GM19397 (cell line): Measurements from ENCODE around the gene GNPTAB.
"Not testable (repeated sequence)": the region's sequence is repeated elsewhere in the genome, so short reads cannot be mapped to it uniquely, and the experiment has no call there.

Source experiments
- ATAC-seq: cut with Tn5 transposase; IDR thresholded peaks from one replicate; pipeline ENCODE4 v1.9.1; 2021; ENCODE audit warnings: mild to moderate bottlenecking, moderate library complexity; ENCODE audit not compliant: unreplicated experiment

Gene GNPTAB

DNA sequence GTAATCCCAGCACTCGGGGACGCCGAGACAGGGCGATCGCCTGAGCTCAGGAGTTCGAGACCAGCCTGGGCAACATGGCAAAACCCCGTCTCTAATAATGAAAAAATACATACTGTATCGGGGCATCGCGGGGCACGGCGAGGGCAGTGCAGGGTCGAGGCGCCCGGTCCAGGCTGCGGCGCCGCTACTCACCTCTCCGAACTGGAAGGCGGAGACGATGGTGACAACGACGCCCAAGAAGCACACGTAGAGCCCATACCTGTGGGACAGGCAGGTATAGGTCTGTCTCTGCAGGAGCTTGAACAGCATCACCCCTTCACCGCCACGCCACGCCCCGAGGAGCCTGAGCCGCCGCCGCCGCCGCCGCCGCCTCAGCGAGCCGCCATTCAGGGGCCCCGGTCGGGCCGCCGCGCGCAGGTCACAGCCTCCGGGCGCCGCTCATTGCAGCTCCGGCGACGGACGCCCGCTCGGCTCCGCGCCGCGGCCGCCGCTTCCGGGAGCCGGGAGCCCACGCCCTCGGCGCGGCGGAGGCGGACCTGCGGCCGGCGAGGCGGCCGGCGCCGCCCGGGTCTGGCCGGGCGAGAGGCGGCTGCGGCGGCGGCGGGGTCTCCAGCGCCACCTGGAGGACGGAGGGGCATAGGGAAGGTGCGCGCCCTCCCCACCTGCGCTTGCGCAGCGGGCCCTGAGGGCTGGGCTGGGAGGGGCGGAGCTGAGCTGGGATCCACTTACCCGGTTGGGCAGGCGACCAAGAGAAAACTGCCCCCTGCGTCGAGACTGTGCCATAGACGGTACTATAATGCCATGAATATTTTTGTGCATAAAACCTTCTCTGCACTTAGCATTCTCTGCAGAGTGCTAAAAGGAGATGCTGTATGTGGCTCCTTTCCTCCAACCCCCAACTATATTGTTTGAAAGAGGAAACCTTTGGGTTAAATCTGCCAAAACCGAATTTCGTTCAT, at the start of gene GNPTAB:
GNPTAB (minus strand) TSS at position 593 of the 959 bp plus-strand sequence; CDS start at position 309, 284 bp downstream.
- ATAC-seq: peak; percentile 90

DNA sequence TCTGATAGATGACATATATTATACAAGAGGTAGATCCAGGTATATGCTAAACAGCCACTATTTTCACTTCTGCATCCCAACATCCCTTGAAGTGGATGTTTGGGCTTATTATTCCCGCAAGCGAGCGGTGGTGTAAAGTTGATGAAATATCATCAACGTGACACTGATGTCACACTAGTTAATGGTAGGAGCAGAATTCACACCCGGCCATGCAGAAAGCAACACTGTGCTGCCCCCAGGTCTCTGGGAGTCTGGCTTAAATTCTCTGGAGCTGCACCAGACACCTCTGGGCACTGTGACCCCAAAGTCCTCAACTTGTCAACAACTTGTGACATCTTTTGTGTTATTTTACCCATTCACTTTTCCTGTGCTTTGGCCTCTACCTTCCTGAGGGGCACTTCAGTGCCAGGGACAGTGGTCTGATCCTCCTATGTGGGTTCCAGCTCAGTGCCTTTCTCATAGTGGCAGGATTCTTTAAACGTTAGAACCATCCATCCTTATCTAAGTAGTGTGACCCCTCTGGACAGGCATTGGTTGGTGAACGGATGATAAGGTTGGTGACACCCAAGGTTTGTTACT, 47.6 kb upstream of the GNPTAB start:
- no peak for ATAC-seq

DNA sequence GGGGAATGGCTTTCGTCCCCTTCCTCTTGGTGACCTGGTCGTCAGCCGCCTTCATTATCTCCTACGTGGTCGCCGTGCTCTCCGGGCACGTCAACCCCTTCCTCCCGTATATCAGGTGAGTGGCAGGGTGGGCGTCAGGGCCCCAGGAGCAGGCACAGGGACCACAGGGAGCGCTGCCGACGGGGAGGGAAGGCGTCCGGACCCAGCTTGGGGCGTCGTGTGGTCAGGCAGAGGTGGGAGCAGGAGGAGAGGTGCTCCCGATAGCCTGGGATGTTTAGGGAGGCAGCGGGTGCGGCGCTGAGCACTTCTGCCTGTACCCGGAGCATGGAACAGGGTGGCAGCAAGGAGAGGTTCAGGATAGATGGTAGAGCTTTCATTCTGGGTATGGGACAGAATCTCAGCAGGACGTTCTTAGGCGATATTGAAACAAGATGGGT, 47.1 kb upstream of the GNPTAB start:
- peak; percentile 21 for ATAC-seq

DNA sequence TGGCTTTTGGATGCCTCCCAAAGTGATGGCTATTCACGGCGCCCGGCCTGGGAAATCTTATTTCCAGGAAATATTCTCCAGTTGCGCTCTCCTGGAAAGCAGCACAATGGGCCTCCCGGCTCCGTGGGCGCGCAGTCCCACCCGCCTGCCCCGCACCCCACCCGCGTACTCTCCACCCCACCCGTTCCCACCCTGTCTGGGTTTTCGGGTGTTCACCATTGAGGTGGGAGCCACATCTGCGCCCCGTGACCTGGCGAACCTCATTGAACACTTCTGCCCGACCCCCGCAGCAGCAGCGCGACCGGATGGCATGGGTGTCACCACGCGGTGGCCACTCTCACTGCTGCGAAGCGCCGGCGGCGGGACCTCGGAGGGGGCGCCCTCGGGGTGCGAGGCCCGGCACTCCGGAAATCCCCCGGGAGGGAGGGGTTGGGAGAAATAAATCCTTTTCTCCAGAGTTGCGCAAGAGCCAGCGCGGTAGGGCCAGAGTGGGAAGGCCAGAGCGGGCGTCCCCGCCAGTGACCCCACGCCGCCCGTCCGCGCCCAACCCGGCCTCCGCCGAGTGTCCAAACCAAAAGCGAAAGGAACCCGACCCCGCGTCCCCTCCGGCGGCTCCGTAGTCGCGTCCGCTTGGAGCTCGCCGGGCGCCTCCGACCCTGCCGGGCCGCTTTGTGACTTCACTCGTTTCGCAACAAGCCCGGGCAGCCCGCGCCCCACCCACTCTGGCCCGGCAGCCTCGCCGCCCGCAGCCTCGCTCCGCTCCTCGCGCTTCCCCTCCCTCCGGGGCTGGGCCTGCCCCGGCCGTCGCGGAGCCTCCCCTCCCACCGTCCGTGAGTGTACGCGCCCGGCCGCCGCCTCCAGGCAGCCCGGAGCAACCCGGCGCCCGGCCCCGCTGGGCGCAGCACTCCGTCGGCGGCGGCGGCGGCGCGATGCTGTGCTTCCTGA, 46.4 kb upstream of the GNPTAB start, which contains the start of gene DRAM1:
DRAM1 (plus strand) TSS at position 720 of the 945 bp plus-strand sequence; CDS start at position 930, 210 bp downstream.
- peak; percentile 87 for ATAC-seq

DNA sequence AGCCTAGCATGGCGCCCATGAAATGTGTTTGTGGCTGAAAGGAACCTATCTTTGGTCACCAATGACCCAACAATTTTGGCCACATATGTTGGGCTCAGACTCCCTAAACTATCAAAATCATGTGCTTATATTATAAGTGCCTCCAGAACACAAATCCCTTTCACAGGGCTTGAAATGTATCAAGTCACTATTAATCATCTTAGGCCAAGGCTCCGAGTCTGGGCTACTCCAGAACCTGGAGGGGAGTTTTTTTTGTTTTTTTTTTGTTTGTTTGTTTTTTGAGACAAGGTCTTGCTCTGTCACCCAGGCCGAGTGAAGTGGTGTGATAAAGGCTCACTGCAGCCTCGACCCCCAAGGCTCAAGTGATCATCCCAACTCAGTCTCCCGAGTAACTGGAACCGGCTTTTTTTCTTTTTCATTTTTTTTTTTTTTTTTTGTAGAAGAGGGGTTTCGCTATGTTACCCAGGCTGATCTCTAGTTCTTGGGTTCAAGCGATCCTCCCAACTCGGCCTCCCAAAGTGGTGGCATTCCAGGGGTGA, 45.6 kb upstream of the GNPTAB start:
- no peak for ATAC-seq

DNA sequence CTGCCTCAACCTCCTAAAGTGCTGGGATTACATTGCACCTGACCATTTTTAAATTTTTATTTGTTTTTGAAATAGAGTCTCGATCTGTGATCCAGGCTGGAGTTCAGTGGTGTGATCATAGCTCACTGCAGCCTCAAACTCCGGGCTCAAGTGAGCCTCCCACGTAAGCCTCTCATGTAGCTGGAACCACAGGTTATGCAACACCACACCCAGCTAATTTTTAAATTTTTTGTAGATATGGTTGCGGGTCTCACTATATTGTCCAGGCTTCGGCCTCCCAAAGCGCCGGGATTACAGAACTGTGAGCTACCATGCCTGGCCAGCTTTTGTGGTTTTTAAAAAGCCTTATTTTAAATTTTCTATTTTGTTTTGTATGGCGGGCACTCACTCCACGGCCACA, 44.4 kb upstream of the GNPTAB start:
- ATAC-seq: no peak

DNA sequence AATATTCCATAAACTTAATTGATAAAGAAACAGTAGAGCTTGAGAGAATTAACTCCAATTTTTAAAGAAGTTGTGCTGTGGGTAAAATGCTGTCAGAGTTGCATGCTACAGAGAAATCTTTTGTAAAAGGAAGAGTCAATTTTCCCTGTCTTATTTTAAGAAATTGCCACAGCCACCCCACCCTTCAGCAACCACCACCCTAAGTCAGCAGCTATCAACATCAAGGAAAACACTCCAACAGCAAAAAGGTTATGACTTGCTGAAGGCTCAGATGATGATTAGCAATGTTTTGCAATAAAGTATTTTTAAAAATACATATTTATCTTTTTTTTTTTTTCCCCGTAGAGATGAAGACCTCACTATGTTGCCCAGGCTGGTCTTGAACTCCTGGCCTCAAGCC, 40.2 kb upstream of the GNPTAB start:
- no peak for ATAC-seq

DNA sequence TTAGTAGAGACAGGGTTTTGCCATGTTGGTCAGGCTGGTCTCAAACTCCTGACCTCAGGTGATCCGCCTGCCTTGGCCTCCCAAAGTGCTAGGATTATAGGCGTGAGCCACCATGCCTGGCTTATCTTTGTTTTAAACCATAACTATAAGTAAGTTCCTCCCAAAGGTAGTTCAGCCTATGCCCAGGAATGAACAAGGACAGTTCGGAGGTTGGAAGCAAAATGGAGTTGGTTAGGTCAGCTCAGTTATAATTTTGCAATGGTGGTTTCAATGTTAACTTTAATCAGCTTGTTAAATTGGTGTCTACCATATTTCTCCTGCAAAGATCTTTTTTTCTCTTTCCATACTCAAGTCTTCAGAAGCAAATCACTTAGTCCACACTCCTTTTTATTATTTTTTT, 36.9 kb upstream of the GNPTAB start:
- ATAC-seq: not testable (repeated sequence)

DNA sequence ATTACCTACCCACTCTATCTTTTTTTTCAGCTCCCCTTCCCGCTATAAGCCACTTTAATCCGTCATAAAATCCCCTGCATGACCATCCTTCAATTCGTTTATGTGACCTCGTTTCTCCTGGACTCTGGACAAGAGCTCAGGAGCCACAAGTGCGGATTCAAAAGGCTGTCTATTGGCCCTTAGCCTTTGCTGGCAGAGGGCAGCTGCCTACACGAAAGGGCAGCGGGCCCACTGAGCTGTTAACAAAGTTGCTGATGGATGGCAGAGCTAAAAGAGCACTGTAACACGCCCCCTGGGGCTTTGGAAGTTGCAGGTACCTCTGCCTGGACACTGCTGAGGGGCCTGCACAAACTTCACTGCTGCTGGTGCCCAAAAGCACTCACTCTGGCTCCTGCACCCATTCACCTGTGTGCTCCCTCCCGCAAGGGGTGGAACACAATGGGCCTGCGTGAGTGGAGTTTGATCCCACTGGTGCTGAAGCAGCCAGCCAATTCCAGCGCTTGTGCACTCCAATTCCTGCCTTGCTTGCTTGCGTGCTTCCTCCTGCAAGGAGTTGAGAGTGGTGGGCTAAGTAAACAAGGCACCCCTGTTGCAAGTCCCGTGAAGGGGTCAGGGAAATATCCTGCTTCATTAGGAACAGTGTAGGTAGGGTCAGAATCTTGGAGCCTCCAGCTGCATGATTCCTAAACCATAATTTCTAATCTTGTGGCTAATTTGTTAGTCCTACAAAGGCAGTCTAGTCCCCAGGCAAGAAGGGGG, 36.0 kb upstream of the GNPTAB start:
- no peak for ATAC-seq

DNA sequence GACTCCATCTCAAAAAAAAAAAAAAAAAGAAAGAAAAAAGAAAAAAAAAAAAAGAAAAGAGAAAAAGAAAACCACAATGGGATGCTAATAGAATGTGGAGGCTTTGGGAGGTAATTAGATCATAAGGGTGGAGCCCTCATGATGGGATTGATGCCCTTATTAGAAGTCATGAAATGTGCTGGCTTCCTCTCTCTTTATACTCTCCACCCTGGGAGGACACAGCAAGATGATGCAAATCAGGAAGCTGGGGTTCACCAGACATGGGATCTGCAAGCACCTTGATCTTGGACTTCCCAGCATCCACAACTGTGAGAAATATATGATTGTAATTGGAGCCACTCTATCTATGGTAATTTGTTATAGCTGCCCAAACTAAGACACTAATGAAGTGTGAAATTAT, 33.2 kb upstream of the GNPTAB start:
- ATAC-seq: no peak

DNA sequence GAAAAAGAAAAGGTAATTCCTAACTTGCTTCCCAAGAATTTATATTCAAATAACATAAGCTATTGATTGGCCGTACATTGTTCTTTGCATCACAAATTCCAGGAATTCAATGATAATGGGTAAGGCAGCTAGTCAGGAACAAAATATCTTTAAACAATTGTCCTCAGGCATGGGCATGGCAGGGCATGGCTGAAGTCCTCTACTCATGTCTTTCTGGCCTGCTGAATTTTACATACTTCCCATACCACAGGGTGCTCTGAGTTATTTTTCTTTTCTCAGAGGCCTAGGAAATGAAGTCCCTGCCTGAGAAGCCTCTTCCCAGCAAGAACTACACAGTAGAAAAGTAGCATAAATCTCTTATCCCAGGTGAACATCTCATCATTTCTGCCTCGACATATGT, 31.5 kb upstream of the GNPTAB start:
- no peak for ATAC-seq

DNA sequence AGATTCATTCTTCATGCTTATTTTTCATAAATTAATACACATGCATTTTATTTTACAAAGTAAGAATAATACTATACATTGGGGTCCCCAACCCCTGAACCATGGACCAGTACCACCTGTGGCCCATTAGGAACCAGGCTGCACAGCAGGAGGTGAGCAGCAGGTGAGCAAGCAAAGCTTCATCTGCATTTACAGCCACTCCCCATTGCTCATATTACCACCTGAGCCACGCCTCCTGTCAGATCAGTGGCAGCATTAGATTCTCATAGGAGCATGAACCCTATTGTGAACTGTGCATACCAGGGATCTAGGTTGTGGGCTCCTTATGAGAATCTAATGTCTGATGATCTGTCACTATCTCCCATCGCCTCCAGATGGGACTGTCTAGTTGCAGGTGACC, 30.9 kb upstream of the GNPTAB start:
- ATAC-seq: not testable (repeated sequence)

DNA sequence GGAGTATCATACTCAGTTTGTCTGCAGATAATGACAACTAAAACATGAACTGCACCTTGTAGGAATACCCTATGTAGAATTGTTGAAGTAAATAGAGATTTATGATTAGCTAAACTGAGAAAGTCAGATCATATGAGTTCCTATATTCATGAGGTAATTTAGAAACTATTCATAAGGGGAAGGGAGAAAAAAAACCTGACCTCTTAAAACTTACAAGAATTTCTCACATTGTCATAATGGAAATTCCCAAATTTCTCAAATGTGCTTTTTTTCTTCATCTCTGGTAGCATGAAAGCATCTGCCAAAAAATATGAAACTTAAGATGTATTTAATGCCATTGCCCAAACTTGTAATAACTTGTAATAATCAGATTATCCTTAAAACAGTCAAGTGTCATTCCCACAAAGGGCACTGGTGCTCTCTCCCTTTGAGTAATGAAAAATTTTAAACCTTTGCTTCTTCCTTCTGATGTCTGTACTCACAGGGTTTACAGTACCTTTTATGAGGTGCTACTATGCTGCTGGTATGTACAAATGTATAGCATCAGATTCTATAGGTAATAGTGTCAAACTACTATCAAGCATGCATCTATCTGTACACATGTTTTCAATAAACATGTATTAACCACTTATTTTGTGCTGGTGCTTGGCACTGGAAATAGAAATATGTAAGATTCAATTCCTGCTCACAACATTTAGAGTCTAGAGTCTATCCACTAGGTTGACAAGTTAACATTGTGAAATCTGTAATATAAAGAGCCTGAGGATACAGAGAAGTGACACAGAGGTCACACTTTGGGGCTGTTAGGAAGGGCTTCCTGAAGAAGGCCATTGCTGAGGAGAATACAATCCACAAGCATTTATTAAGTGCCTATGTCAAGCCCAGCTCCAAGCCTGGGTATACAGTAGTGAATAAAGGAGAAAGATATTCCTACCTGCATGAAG, 29.2 kb upstream of the GNPTAB start:
- no peak for ATAC-seq

DNA sequence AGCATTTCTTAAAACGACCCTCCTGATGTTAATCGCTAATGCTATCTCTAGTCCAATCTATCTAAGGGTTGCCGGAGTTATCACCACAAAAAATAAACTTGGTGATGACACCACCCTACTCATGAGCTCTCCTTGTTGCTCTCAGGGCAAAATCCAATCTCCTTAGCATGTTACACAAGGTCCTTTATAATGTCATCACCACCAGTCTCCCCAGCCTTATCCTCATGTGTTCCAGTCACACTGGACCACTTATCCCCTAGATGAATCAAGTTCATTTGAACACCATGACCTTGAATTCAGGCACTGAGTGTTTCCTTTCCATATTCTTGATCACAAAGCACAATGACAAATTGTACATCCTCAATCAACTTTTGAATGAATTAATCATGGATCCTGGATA, 27.6 kb upstream of the GNPTAB start:
- ATAC-seq: no peak

DNA sequence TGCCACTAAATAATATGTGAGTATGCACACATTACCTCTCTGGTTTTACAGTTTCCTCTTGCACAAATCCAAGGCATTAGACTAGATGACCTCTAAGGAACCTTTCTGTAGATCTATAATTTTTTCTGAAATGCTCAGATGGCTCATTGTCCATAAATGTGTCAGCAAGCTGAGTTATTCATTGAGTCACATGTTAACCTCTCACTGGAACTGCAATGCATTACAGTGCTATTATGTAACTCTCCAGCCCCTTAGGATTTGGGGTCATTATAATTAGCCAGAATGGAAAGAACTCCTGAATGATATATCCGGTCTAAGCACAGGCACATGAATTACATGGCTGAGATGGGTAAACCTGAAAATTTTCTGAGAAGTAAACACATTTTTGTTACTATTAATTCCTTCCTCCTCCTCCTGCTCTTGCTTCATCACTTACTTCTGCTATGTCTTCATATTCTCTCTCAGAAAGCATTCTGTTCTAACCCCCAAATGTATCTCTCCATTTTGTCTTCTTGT, 26.3 kb upstream of the GNPTAB start:
- ATAC-seq: no peak

DNA sequence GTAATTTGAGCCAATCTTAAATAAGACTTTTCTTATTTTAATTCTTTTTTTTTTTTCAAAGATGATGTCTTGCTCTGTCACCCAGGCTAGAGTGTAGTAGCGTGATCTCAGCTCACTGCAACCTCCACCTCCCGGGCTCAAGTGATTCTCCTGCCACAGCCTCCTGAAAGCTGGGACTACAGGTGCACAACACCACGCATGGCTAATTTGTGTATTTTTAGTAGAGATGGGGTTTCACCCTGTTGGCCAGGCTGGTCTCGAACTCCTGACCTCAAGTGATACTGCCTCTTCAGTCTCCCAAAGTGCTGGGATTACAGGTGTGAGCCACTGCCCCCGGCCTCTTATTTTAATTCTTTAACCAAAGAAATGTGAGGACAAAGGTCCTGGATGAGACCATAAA, 25.9 kb upstream of the GNPTAB start:
- ATAC-seq: not testable (repeated sequence)

DNA sequence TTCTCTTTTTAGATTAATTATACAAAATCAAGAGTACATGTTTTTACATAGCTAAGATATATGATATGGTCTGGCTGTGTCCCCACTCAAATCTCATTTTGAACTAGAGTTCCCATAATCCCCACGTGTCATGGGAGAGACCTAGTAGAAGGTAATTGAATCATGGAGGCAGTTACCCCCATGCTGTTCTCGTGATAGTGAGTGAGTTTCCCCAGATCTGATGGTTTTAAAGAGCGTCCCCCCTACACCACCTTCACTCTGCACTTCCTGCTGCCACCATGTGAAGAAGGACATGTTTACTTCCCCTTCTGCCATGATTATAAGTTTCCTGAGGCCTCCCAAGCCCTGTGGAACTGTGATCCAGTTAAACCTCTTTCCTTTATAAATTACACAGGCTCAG, 25.2 kb upstream of the GNPTAB start:
- ATAC-seq: no peak

DNA sequence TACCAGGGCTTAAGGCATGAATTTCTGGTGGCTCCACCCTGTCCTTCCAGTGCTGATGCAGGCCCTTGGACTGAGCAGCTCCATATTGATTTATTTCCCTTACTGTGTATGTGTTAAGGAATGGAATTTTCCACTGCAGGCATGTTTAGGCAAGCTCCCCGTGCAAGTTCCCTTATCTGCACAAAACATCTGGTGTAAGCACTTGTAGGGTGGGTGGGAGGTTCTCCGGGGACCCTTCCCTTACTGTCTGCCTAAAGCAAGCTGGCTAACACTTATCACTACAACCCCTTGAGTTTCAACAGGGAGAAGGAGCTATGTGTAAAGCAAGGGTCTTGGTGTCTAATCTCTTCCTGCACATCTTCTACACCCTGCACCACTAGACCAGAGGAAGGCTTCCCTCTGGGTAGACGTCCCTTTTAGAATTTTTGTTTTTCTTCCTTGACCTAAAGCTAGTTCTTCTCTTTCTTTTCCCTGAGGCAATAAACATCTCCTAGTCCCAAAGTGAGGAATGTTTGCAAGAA, 24.7 kb upstream of the GNPTAB start:
- ATAC-seq: no peak
